ENCODE data around the gene C2orf74. TPM values are rescaled to one million over a fixed set of nuclear protein-coding genes. Genes with fewer than 3 reads are reported as not detected.
A peak's percentile ranks its signal among the peaks of the same experiment; 100 is the strongest.

C2orf74 gene
- total RNA-seq, 4 donors from 2014 or later, result 8.4 to 28.6 (median 21.2) TPM

- WGBS, 2 donors, result 95% methylated on average over 10 of the region's 10 CpGs
- Histone ChIP-seq H3K36me3 (peaks cover 0 to 65% (median 0%) of the 10 kb centered on the region in 3 donors), H3K4me1 (no peaks in the 10 kb centered on the region), H3K27me3 (no peaks in the 10 kb centered on the region), H3K9me3 (no peaks in the 10 kb centered on the region), H3K27ac (no peak overlapping the region), H3K4me3 (no peak overlapping the region)
- DNase-seq (ENCODE audit: low spot score in 2 of 2), result no peak
- TF ChIP-seq EP300 (IDR thresholded peaks at IDR 0.05) (no peak), POLR2A (IDR thresholded peaks at IDR 0.05) (no peak)
Measured at GRCh38 chr2:61167579-61167978, 5.6 kb downstream of the C2orf74 start.

- Histone ChIP-seq H3K9me3 (no peaks in the 10 kb centered on the region), H3K27me3 (no peaks in the 10 kb centered on the region), H3K4me3 (no peak overlapping the region), H3K36me3 (peaks cover 0 to 14% (median 0%) of the 10 kb centered on the region in 3 donors), H3K27ac (no peak overlapping the region), H3K4me1 (peaks cover 0 to 6% (median 0%) of the 10 kb centered on the region in 4 donors)
- TF ChIP-seq POLR2A (IDR thresholded peaks at IDR 0.05) (no peak), EP300 (IDR thresholded peaks at IDR 0.05) (no peak), CTCF (IDR thresholded peaks at IDR 0.05) (no peak)
- 70 to 91% methylated on average over 1 of the region's 1 CpG for WGBS, 2 donors
- no peak for DNase-seq (ENCODE audit: low spot score in 2 of 2)
Measured at GRCh38 chr2:61172671-61173070, 10.7 kb downstream of the C2orf74 start.

- Histone ChIP-seq H3K27me3 (no peaks in the 10 kb centered on the region), H3K9me3 (no peaks in the 10 kb centered on the region), H3K36me3 (peaks cover 0 to 9% (median 0%) of the 10 kb centered on the region in 3 donors), H3K4me3 (no peak overlapping the region), H3K4me1 (peaks cover 0 to 10% (median under 1%) of the 10 kb centered on the region in 4 donors), H3K27ac (no peak overlapping the region)
- DNase-seq (ENCODE audit: low spot score in 2 of 2), result no peak
- 46 to 56% methylated on average over 4 of the region's 4 CpGs for WGBS, 2 donors
- no peak for TF ChIP-seq POLR2A (IDR thresholded peaks at IDR 0.05)
- no peak for TF ChIP-seq EP300 (IDR thresholded peaks at IDR 0.05)
- TF ChIP-seq CTCF (IDR thresholded peaks at IDR 0.05), result no peak
Measured at GRCh38 chr2:61173116-61173515, 11.1 kb downstream of the C2orf74 start.

- H3K27ac ChIP-seq, result no peak overlapping the region
- WGBS, 2 donors, result 89 to 91% methylated on average over 8 of the region's 8 CpGs
- no peaks in the 10 kb centered on the region for H3K9me3 ChIP-seq
- DNase-seq (ENCODE audit: low spot score in 2 of 2), result no peak
- H3K4me3 ChIP-seq, result no peak overlapping the region
- peaks cover 0 to 29% (median 19%) of the 10 kb centered on the region in 4 donors for H3K4me1 ChIP-seq
- no peaks in the 10 kb centered on the region for H3K27me3 ChIP-seq
- TF ChIP-seq POLR2A (IDR thresholded peaks at IDR 0.05) (no peak), EP300 (IDR thresholded peaks at IDR 0.05) (no peak), CTCF (IDR thresholded peaks at IDR 0.05) (no peak)
- peaks cover 0 to 6% (median 0%) of the 10 kb centered on the region in 3 donors for H3K36me3 ChIP-seq
Measured at GRCh38 chr2:61175036-61175435, 13.0 kb downstream of the C2orf74 start.

- Histone ChIP-seq H3K9me3 (no peaks in the 10 kb centered on the region), H3K27ac (peak overlapping the region; percentile 96 to 100 (median 99)), H3K4me1 (peaks cover 0 to 49% (median 32%) of the 10 kb centered on the region in 4 donors), H3K4me3 (peak overlapping the region; percentile 76 to 98 (median 80)), H3K36me3 (peaks cover 0 to 26% (median 0%) of the 10 kb centered on the region in 3 donors), H3K27me3 (no peaks in the 10 kb centered on the region)
- TF ChIP-seq CTCF (IDR thresholded peaks at IDR 0.05) (peak in 1 of 5 experiments; percentile 65), EP300 (IDR thresholded peaks at IDR 0.05) (peak; percentile 64 to 97), POLR2A (IDR thresholded peaks at IDR 0.05) (peak; percentile 47 to 93)
- 0% methylated on average over 43 to 54 of the region's 111 CpGs for WGBS, 2 donors
- DNase-seq (ENCODE audit: low spot score in 2 of 2), result peak; percentile 80 to 89
Measured at GRCh38 chr2:61176755-61177726, 15.1 kb downstream of the C2orf74 start.
